GM19452 (cell line): ENCODE measurements around the gene HTR7.

Source experiments
- ATAC-seq: cut with Tn5 transposase; IDR thresholded peaks from one replicate; pipeline ENCODE4 v1.9.1; 2021; ENCODE audit not compliant: unreplicated experiment

HTR7 gene

GRCh38 chr10:90805206-90805605, 52.6 kb downstream of the HTR7 start:
- no peak for ATAC-seq

GRCh38 chr10:90804354-90804753, 53.5 kb downstream of the HTR7 start:
- no peak for ATAC-seq

GRCh38 chr10:90801608-90802007, 56.2 kb downstream of the HTR7 start:
- ATAC-seq: no peak

GRCh38 chr10:90800232-90800796, 57.5 kb downstream of the HTR7 start:
- no peak for ATAC-seq

GRCh38 chr10:90799172-90799571, 58.7 kb downstream of the HTR7 start:
- no peak for ATAC-seq

GRCh38 chr10:90798482-90798881, 59.4 kb downstream of the HTR7 start:
- ATAC-seq: no peak

GRCh38 chr10:90790422-90790821, 67.4 kb downstream of the HTR7 start:
- ATAC-seq: no peak

GRCh38 chr10:90788968-90789367, 68.9 kb downstream of the HTR7 start:
- peak; percentile 92 for ATAC-seq

GRCh38 chr10:90788199-90788491, 69.7 kb downstream of the HTR7 start:
- ATAC-seq: no peak

GRCh38 chr10:90787393-90788198, 70.2 kb downstream of the HTR7 start:
- no peak for ATAC-seq

GRCh38 chr10:90785782-90786181, 72.1 kb downstream of the HTR7 start:
- no peak for ATAC-seq

GRCh38 chr10:90784771-90785170, 73.1 kb downstream of the HTR7 start:
- ATAC-seq: no peak

- ATAC-seq: no peak
Observed at GRCh38 chr10:90780488-90780887, 77.4 kb downstream of the HTR7 start.

GRCh38 chr10:90779548-90779947, 78.3 kb downstream of the HTR7 start:
- ATAC-seq: no peak

- no peak for ATAC-seq
Observed at GRCh38 chr10:90777621-90778020, 80.2 kb downstream of the HTR7 start.

- peak; percentile 48 for ATAC-seq
Observed at GRCh38 chr10:90775351-90776028, 82.3 kb downstream of the HTR7 start.

- ATAC-seq: no peak
Observed at GRCh38 chr10:90769946-90770841, 87.6 kb downstream of the HTR7 start.

GRCh38 chr10:90751107-90751997, 106.5 kb downstream of the HTR7 start:
- no peak for ATAC-seq

- ATAC-seq: no peak
Observed at GRCh38 chr10:90746829-90747228, 111.0 kb downstream of the HTR7 start.

GRCh38 chr10:90745565-90745964, 112.3 kb downstream of the HTR7 start:
- no peak for ATAC-seq
